Osteocyte (in vitro differentiated cells): ENCODE measurements around the gene TTBK1. TPM values are rescaled to one million over a fixed set of nuclear protein-coding genes. Genes with fewer than 3 reads are reported as not detected.

Experiments used
- DNase-seq: peaks from one replicate; pipeline ENCODE4 v3.0.0; 2021; ENCODE audit warnings: mixed read lengths; ENCODE audit not compliant: unreplicated experiment; ENCODE audit errors: extremely low spot score
- H3K27ac Mint-ChIP-seq: one replicate; pipeline ENCODE4 v1.8.0; 2021; ENCODE audit warnings: mild to moderate bottlenecking, mixed read lengths; ENCODE audit not compliant: unreplicated experiment
- H3K27me3 Mint-ChIP-seq: one replicate; pipeline ENCODE4 v1.8.0; 2021; ENCODE audit warnings: mixed read lengths; ENCODE audit not compliant: unreplicated experiment
- H3K36me3 Mint-ChIP-seq: one replicate; pipeline ENCODE4 v1.8.0; 2021; ENCODE audit warnings: mixed read lengths; ENCODE audit not compliant: unreplicated experiment
- H3K4me1 Mint-ChIP-seq: one replicate; pipeline ENCODE4 v1.8.0; 2021; ENCODE audit warnings: mixed read lengths; ENCODE audit not compliant: unreplicated experiment
- H3K4me3 Mint-ChIP-seq: one replicate; pipeline ENCODE4 v1.8.0; 2021; ENCODE audit warnings: mild to moderate bottlenecking, moderate library complexity, mixed read lengths; ENCODE audit not compliant: unreplicated experiment
- H3K9me3 Mint-ChIP-seq: one replicate; pipeline ENCODE4 v1.8.0; 2021; ENCODE audit warnings: mixed read lengths; ENCODE audit not compliant: unreplicated experiment
- total RNA-seq: library from RNA; stranded (reverse); gene quantifications from 2 replicates; pipeline ENCODE4 v1.2.1, GENCODE V29; 2021
- TF ChIP-seq, protein P1 (sequence below): fragments of 200-600 bp; sonication (generic); IDR thresholded peaks from 2 replicates; pipeline ENCODE4 v1.5.0; 2021; ENCODE audit warnings: antibody characterized with exemption, mild to moderate bottlenecking, moderate library complexity

Gene TTBK1
- total RNA-seq, 1 donor from 2014 or later, result 0.08 TPM

DNA sequence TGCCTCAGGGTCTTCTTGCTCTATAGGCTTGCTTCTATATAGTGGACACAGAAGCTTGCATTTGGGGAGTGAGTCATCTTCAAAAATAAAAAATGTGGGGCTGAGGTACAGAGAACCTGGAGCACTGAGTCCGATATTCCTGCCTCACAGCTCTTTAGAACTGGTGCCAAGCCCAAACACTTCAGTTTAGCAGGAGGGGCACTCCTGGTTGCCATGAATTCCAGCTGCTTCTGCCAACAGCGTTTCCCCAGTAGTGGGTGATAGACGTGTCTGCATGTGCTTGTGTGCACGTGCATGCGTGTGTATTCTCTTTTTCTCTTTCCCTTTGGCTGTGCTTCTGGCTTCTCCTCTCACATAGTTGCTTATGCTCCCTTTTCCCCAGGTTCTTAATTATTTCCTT is 25.9 kb upstream of the TTBK1 start:
- H3K36me3 Mint-ChIP-seq, result peaks cover 19% of the 10 kb centered on the region
- no peaks in the 10 kb centered on the region for H3K9me3 Mint-ChIP-seq
- TF ChIP-seq, protein P1, sequence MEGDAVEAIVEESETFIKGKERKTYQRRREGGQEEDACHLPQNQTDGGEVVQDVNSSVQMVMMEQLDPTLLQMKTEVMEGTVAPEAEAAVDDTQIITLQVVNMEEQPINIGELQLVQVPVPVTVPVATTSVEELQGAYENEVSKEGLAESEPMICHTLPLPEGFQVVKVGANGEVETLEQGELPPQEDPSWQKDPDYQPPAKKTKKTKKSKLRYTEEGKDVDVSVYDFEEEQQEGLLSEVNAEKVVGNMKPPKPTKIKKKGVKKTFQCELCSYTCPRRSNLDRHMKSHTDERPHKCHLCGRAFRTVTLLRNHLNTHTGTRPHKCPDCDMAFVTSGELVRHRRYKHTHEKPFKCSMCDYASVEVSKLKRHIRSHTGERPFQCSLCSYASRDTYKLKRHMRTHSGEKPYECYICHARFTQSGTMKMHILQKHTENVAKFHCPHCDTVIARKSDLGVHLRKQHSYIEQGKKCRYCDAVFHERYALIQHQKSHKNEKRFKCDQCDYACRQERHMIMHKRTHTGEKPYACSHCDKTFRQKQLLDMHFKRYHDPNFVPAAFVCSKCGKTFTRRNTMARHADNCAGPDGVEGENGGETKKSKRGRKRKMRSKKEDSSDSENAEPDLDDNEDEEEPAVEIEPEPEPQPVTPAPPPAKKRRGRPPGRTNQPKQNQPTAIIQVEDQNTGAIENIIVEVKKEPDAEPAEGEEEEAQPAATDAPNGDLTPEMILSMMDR, result no peak
- H3K27ac Mint-ChIP-seq, result no peak overlapping the region
- no peaks in the 10 kb centered on the region for H3K27me3 Mint-ChIP-seq
- no peak overlapping the region for H3K4me3 Mint-ChIP-seq
- DNase-seq, result no peak
- no peaks in the 10 kb centered on the region for H3K4me1 Mint-ChIP-seq

DNA sequence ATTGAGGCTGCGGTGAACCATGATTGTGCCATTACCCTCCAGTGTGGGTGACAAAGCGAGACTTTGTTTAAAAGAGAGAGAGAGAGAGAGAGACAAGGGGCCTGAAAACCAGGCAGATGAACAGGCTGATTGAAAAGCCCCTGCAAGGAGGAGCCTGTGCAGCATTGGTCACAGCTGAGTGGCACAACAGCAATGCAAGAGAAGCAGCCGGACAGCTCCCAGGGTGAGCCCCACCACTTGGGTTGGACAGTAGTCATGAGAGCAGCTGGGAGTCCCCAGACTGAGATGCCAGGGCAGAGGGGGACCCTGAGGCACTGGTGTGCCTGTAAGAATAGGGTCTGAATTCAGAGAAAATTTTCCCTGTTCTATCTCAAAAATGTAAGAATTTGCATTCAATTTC is 24.2 kb upstream of the TTBK1 start:
- TF ChIP-seq, protein P1, result no peak
- peaks cover 18% of the 10 kb centered on the region for H3K36me3 Mint-ChIP-seq
- no peaks in the 10 kb centered on the region for H3K27me3 Mint-ChIP-seq
- H3K4me1 Mint-ChIP-seq, result no peaks in the 10 kb centered on the region
- no peak overlapping the region for H3K4me3 Mint-ChIP-seq
- no peaks in the 10 kb centered on the region for H3K9me3 Mint-ChIP-seq
- no peak for DNase-seq
- H3K27ac Mint-ChIP-seq, result no peak overlapping the region

DNA sequence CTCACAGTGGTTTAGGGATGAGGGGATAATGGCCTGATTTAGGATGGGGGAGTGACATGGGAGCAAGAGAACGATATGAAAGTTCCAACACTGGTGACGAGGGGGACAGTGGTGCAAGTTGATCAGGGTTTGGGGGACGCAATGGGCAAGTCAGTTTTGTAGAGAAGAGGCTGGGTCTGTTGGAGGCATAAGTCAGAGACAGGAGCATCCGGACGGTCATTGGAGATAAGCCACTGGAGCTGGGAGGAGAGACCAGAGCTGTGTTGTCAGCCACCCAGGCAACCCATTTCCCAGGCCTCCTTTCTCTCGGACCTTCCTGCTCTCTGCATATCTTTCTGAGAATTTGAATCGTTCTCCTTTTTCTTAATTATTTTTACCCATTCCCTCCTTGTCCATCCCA is 23.5 kb upstream of the TTBK1 start:
- H3K4me3 Mint-ChIP-seq, result no peak overlapping the region
- TF ChIP-seq, protein P1, result no peak
- H3K9me3 Mint-ChIP-seq, result no peaks in the 10 kb centered on the region
- H3K4me1 Mint-ChIP-seq, result peaks cover 5% of the 10 kb centered on the region
- no peaks in the 10 kb centered on the region for H3K27me3 Mint-ChIP-seq
- peaks cover 19% of the 10 kb centered on the region for H3K36me3 Mint-ChIP-seq
- no peak for DNase-seq
- no peak overlapping the region for H3K27ac Mint-ChIP-seq

DNA sequence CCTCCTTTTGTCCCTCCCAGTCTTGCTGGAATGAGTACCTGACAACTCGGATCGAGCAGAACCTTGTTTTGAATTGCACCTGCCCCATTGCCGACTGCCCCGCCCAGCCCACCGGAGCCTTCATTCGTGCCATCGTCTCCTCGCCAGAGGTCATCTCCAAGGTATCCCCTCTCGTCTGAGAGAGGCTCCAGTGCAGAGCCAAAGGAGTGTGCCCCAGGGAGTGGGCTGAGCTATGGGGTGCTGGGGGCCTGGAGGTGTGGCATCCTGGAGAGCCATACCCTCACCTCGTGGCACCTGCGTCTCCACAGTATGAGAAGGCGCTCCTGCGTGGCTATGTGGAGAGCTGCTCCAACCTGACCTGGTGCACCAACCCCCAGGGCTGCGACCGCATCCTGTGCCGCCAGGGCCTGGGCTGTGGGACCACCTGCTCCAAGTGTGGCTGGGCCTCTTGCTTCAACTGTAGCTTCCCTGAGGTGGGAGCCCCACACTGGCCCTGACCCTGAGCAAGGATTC is 22.8 kb upstream of the TTBK1 start:
- no peak overlapping the region for H3K4me3 Mint-ChIP-seq
- no peaks in the 10 kb centered on the region for H3K9me3 Mint-ChIP-seq
- no peak for DNase-seq
- peaks cover 16% of the 10 kb centered on the region for H3K36me3 Mint-ChIP-seq
- TF ChIP-seq, protein P1, result no peak
- H3K4me1 Mint-ChIP-seq, result peaks cover 5% of the 10 kb centered on the region
- no peak overlapping the region for H3K27ac Mint-ChIP-seq
- H3K27me3 Mint-ChIP-seq, result no peaks in the 10 kb centered on the region

DNA sequence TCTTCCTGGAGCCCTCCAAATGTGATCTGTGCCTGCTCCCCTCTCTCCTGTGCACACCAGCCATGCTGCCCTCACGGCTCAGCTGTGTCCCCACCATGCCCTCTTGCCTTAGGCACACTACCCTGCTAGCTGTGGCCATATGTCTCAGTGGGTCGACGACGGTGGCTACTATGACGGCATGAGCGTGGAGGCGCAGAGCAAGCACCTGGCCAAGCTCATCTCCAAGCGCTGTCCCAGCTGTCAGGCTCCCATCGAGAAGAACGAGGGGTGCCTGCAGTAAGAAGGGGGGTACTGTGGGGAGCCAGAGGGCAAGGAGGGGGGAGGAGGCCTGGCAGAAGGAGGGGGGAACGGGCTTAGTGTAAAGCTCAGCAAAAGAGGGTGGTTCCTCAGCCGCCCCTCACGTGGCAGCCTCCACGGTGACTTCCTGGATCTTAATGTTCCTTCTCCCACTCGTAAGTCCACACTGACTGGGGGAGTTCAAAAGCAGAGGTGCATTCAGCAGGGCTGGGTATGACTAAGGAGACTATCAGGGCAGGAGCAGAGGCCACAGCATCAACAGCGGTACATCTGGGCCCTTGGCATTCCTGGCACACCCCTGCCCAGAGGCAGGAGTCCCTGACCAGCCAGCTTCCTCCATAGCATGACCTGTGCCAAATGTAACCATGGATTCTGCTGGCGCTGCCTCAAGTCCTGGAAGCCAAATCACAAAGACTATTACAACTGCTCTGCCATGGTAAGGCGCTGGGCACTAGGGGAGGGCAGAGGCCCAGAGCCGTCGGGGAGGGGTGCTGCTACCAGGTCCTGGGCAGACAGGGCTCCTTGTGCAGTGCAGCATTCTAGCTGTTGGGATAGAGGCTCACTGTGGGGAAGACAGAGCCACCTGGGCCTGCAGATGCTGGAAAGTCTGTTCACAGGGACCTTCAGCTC is 22.0 kb upstream of the TTBK1 start:
- peaks cover 5% of the 10 kb centered on the region for H3K4me1 Mint-ChIP-seq
- TF ChIP-seq, protein P1, result no peak
- H3K4me3 Mint-ChIP-seq, result no peak overlapping the region
- no peak for DNase-seq
- H3K36me3 Mint-ChIP-seq, result peaks cover 14% of the 10 kb centered on the region
- H3K27me3 Mint-ChIP-seq, result no peaks in the 10 kb centered on the region
- H3K9me3 Mint-ChIP-seq, result no peaks in the 10 kb centered on the region
- no peak overlapping the region for H3K27ac Mint-ChIP-seq
